CMK (cell line): Measurements from ENCODE around the gene SLX9.

Source experiments
- DNase-seq: peaks from one replicate; pipeline ENCODE4 v3.0.0-alpha.2; 2010; ENCODE audit warnings: low read depth

Gene SLX9

DNA sequence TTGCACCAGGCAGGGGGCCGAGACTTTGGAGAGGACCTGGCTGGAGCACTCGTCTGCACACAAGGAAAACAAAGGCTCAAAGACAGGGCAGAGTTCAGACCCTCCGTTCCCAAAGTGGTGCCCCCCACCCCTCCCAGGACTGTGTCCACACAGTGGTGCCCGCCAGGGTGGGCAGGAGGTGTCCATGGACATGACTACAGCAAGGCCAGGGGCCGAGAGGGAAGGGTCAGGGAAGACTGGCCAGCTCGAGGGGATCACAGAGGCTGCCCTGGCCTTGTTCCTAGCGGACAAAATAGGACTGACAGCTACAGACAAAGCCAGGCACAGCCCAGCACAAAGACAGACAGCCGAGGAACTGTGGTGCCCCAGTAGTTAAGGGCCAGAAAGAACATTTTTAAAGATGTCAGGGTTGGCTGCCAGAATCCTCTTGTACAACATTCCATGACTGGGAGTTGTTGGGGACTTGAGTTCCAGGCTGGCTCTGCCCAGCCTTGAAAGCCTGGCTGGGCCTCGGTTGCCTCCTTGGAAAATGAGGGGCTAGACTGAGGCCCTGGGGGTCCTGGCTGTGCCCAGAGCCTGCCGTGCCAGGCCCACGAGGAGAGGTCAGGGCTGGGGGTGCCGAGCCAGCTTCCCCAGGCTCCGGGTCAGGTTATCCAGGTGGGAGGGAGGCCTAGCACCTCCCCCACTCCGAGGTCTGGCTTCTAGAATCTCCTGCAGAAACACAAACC is 63.7 kb downstream of the SLX9 start:
- DNase-seq: no peak

DNA sequence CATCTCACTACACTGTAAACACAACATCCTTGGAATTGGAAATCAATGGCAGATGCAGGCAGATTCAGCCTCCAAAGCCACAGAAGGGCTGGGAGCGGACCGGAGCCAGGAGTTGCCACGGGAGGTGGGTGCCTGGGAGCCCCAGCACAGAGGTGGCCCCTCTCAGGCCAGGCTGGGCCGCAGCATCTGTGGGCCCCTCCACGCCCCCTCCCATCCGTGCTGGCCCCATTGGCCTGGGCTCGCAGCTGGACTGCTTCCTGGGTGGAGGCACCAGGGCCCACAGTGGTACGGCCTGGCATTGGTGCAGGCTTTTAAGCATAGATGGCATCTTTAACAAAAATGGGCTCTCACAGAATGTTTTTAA is 64.2 kb downstream of the SLX9 start:
- no peak for DNase-seq

DNA sequence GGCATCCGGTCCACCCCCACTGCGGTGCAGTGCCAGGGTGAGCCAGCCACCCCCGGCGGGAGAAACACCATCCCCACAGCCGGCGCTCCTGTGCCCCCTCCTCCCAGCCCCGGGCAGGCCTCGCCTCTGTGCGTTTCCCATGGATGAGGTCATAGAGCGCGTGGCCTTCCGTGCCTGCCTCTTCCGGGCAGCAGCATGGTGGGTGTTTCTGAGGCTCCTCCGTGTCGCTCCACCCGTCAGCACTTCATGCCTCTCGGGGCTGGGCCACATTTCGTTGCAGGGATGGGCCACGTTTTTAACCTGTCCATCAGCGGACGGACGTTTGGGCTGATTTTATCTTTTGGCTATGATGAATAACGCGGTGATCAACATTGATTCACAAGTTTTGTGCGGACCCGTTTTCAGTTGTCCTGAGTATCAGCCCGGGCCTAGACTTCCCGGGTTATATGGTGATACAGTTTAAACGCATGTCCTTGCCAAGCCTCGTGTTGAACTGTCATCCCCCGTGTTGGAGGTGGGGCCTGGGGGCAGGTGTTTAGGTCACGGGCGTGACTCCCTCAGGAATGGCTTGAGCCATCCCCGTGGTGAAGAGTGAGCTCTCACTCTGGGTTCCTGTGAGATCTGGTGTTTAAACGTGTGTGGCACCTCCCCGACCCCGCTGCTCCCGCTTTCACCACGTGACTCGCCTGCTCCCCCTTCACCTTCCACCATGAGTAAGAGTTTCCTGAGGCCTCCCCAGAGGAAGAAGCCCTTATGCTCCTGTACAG is 64.8 kb downstream of the SLX9 start:
- DNase-seq: no peak

- no peak for DNase-seq
Measured at GRCh38 chr21:45006536-45007095, 66.8 kb downstream of the SLX9 start.

DNA sequence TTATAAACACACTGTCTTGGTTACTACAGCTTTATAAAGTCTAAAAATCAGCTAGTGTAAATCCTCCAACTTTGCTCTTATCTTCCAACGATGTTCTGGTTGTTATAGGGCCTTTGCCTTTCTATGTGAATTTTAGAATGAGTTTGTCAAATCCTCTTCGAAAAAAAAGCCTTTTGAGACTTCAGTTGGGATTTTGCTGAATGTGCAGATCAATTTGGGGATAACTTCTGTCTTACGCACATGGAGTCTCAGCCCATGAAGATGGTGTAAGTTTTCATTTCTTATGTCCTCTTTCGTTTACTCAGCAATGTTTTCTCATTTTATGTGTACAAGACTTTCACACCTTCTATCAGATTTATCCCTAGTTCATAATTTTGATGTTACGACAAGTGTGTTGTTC is 69.8 kb downstream of the SLX9 start:
- no peak for DNase-seq

GRCh38 chr21:45010096-45010495 is 70.3 kb downstream of the SLX9 start:
- no peak for DNase-seq

DNA sequence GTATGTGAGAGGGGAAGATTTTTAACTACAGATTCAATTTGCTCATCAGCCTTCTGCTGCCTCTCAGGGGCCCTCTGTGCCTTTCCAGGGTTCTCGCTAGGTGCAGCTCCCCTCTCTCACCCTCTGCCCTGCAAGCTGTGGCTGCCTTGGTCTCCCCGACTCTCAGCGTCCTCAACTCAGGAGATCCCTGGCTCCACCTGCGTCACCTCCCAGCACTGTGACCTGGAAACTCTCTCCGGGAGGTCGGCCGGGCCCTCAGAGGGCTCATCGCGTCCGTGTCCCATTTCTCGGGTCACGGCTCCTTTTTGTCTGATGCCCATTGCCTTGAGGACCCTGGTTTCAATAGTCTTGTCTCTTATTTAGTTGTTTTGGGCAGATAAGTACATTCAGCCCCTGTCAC is 71.0 kb downstream of the SLX9 start:
- no peak for DNase-seq

DNA sequence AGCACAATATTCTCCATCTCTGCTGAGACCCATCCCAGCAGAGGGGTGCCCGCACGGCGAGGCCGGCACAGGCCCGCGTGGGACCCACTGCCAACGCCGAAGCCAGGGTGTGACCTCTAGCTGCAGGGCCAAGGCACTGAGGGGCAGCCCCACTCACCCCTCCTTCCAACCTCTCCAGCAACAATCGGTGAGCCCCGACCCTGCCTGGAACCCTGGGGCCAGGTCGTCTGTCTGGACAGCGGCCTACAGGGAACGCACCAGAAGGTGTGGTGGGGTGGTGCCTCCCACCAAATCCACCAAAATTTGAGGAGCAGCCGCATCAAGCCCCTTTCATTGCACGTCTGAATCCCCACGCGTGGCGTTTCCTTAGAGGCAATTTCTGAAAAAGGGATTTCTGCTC is 71.6 kb downstream of the SLX9 start:
- DNase-seq: no peak

DNA sequence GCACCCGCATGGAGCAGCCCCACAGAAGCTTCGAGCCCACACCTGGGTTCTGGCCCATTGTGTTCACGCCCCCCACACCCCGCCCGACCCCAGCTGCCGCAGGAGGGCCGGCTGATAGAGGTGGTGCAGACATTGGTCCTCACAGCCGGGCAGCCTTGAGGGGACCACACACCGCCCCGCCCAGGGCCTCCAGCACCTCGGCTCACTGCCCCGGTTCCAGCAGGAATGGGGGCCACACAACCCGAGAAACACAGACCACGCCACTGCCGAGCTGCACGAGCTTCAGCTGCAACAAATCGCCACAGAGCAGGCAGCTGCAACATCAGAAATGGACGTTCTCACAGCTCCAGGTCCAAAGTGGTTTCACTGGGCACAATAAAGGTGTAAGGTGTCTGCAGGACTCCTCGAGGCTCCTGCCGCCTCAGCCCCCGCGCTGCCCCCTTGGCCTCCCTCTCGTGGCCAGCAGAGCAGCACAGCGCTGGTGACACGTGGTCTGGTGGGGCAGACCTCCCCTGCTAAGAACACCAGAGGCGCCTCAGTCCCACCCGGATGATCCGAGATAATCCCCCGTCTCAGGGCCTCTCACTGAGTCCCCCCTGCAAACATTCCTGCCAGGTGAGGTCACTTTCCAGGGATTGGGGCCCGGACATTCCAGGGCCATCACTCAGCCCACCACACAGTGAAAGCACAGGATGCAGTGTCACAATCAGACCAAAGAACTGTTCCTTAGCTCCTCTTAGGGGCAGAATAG is 72.3 kb downstream of the SLX9 start:
- DNase-seq: no peak

DNA sequence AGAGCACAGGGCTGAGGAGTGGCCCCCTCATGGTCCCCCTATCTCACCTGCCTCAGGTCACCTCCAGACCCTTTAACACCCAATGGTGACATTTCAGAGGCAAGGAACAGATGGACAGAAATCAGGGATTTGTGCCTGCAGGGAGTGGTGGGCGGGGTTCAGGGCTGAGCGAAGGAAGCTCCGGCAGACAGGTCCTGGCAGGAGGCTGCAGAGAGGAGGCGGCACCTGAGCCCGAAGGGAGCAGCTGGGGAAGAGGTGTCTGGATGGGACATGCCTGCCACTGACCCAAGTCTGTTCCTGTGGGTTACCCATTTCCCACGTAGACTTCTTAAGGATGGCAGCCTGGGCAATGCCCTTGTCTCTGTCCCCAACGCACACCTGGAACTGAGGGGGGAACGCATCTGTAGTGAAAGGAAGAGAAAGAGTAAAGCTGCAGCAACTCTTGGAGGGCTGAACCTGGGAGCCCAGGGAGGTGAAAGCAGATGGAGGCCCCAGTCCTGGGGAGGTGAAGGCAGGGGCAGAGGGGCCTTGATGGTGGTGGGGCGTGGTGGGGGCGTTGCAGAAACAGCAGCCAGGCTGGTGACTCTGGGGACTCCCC is 72.9 kb downstream of the SLX9 start:
- DNase-seq: no peak

DNA sequence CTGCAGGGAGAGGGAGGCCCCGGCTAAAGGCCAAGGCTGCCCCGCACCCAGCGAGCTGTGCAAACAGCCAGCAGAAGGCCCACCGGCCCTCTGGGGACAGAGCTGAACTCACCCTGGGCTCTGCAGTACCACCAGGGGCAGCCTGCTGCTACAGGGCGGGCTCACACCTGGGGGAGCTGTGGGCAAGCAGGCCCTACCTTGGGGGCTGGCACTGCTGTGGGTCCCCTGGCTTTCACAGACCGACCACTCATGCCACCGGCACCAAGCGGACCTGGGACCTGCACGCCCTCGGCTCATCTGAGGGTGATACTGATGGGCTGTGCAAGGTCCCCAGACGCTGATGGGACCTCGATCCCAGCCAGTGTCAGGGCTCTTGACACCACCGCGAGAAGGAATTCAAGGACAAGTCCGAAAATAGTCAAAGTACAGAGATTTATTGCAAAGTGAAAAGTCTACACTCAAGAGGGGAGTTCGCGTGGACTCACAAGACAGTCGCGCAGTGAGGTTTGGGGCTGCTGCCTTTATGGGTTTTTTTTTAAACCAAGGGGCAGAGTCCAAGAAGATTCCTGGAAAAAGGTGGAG is 73.5 kb downstream of the SLX9 start:
- DNase-seq: no peak

GRCh38 chr21:45014747-45015468 is 75.1 kb downstream of the SLX9 start:
- DNase-seq: no peak

DNA sequence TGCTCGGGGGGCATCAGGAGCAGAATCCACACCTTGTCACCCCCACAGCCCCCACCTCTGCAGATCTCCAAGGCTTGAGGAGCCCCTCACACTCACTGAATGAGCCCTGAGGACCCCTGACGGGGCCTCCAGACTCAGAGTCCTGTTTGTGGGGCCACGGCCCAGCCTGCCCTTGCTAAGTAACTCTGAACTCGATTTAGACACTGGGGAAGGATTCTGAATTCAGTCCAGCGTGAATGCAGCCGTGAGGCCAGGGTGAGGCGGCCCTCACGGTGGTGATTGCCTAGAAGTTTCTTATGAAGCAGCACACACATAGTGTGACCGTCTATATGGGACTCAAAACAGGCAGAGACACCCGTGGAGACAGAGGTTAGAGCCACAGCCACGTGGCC is 75.6 kb downstream of the SLX9 start:
- DNase-seq: no peak

- no peak for DNase-seq
Measured at GRCh38 chr21:45016031-45016405, 76.2 kb downstream of the SLX9 start.

GRCh38 chr21:45016406-45017038 is 76.7 kb downstream of the SLX9 start:
- no peak for DNase-seq

- DNase-seq: no peak
Measured at GRCh38 chr21:45017039-45017960, 77.5 kb downstream of the SLX9 start.

GRCh38 chr21:45018131-45019075 is 78.6 kb downstream of the SLX9 start:
- DNase-seq: no peak

GRCh38 chr21:45019076-45019886 is 79.5 kb downstream of the SLX9 start:
- no peak for DNase-seq
